NCI-H2029 treated with DMSO at 0.1 percent for 48 hours (cell line): ENCODE measurements around the gene OR10G3.
"Not testable (repeated sequence)": the region's sequence is repeated elsewhere in the genome, so short reads cannot be mapped to it uniquely, and the experiment has no call there.

Source experiments
- DNase-seq: peaks from one replicate; lab custom pipeline; 2025; lab: John Stamatoyannopoulos, UW

OR10G3 gene

GRCh38 chr14:21579976-21580375 is at the start of gene OR10G3:
Gene OR10G3 (minus strand): TSS chr14:21580076. CDS start chr14:21570744, 9,332 bp downstream.
- DNase-seq: no peak

GRCh38 chr14:21626491-21627230 is 46.8 kb upstream of the OR10G3 start:
- no peak for DNase-seq

GRCh38 chr14:21617614-21618013 is 37.7 kb upstream of the OR10G3 start:
- no peak for DNase-seq

DNA sequence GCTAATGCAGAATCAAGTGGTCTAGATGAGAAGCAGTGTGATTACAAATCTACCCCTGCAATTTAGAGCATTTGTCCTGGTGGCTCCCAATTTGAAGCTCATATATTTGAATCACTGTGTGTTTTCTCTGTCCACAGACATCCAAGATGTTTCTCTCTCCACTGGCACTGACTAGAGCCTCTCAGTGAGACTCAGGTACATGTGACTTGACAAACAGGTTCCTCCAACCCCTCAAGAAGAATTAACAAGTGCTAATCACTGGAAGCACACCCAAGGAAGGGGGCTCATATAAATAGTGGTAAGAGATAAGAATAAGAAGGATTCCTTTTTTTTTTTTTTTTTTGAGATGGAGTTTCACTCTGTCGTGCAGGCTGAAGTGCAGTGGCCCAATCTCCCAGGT is 34.4 kb upstream of the OR10G3 start:
- no peak for DNase-seq

DNA sequence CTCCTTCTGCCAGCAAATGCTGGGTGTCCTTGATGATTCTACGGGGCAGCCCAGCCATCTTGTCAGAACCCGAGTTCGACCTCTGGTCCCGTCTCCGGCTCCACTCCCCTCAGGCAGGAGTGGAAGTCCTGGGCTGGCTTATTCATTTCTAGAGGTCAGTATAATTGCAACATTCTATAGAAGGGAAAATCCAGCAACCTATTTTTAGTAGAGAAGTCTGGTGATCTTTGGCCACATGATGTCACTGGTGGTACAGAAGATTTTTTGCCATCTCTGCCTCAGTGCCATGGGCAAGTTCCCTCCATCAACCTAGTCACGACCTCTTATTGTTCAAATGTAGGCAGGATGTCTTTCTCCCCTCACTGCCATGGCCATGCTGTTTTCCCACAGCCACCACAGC is 32.4 kb upstream of the OR10G3 start:
- DNase-seq: no peak

GRCh38 chr14:21602181-21602580 is 22.3 kb upstream of the OR10G3 start:
- DNase-seq: not testable (repeated sequence)

DNA sequence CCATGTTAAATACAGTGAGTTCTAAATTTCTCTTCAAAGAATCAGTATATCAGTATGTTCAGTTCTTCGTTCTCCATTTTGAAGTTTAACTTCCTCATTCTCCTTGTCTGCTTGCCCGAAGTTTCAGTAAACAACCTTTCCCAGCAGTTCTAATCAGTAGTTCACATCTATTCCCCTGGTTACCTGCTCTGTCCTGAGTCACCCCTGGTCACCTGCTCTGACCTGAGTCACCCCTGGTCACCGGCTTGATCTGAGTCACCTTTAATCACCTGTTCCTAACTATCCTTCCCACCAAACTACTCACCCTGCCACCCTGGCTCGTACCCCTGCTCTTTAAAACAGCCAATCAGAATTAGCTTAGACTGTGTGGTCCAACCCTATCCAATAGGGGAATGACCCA is 9.4 kb upstream of the OR10G3 start:
- no peak for DNase-seq

GRCh38 chr14:21575661-21576060 is 4.2 kb downstream of the OR10G3 start:
- no peak for DNase-seq

DNA sequence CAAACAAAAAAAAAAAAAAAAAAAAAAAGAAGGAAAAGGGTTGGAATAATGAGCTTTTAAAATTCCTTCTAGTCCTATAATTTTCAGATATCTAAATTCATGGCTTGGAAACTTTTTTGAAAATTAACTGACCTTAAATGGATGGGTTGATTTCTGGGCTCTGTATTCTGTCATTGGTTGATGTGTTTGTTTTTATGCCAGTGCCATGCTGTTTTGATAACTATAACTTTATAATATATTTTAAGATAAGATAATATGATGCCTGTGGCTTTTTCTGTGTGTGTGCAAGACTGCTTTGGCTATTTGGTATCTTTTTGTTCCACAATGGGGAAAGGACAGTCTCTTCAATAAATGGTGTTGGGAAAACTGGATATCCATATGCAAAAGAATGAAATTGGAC is 7.3 kb downstream of the OR10G3 start:
- no peak for DNase-seq

- DNase-seq: no peak
Measured at GRCh38 chr14:21558703-21559170, 21.1 kb downstream of the OR10G3 start.

- peak; percentile 98 for DNase-seq
Measured at GRCh38 chr14:21557084-21557901, 22.6 kb downstream of the OR10G3 start.

DNA sequence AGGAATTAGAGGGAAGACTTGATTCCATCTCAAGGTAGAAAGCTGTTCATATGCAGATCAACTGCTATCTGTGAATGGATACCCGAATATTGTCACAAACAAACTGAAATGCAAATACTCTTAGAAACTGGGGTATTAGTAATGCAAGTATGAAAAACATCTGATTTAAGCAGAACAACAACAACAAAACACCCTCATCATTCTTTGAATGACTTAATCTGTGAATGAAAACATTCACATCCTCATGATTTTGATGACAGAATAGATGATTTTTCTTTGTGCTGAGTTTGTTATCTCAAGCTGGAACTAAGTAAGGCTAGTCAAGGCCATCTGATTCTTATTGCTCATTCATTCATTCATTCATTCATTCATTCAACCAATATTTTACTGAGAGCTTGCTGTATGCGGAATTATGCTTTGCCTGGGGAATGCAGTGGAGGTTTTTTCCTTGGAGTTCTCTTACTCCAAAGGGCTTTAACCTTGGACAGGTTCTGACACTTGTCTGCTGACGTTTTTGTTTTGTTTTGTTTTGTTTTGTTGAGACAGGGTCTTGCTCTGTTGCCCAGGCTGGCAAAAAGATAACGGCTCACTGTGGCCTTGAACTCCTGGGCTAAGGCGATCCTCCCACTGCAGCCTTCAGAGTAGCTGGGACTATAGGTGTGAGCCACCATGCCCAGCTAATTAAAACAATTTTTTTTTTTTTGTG is 23.3 kb downstream of the OR10G3 start:
- DNase-seq: no peak

GRCh38 chr14:21553266-21553665 is 26.6 kb downstream of the OR10G3 start:
- DNase-seq: no peak

GRCh38 chr14:21544588-21544987 is 35.3 kb downstream of the OR10G3 start:
- DNase-seq: not testable (repeated sequence)

DNA sequence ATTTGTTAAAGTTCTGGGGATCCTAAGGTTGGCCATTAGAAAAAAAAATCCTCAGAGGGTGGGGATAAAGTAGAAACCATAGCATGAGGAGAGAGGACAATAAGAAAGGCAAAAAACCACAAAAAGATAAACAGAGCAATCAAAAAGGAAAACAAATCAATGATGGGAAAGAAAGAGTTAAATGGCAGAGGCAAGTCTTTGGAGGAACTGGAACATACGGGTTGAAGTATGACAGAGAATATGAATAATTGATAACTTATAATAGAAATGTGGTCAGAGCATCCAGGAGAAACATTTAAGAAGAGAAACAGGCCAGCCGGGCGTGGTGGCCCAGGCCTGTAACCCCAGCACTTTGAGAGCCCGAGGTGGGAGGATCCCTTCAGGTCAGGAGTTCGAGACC is 35.9 kb downstream of the OR10G3 start:
- no peak for DNase-seq

DNA sequence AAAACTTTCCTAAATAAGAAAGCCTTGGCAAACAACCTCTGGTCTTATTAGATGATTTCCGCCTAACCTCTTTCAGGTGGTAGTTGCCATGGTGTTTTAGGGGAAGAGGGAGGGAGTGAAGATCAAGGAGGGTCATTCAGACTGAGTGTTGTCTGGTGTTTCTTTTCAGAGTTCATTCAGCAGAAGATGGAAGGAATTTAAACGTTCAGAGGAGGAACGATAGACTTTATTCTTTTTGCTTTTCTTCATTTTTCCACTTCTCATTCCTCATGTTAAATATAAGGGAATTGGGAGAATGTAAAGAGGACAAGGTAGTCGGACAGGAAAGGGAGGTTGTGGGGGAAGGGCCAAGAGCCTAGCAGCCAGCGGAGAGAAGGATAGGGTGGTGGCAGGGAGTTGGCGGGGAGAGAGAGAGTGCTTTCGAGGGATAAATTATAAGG is 36.3 kb downstream of the OR10G3 start:
- DNase-seq: no peak

DNA sequence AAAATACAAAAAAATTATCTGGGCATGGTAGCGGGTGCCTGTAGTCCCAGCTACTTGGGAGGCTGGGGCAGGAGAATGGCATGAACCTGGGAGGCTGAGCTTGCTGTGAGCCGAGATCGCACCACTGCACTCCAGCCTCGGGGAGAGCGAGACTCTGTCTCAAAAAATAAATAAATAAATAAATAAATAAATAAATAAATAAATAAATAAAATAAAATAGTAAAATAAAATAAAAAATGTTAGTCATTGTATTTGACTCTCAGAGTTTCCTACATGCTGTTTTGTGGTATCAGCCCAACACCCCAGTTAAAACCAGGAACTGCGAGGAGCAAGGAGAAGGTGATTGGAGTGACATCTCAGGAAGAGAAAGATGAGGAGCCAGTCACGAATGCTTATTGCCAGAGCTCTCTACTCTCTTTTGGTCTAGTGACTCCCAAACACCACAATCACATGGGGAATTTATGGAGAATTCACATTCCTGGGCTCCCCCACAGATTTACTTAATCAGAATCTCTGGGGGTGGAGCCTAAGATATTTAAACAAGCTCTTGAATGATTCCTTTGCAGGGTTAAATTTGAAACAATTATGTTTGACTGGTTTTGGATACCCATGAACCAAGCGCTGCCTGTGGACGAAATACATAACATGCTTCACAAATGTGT is 38.3 kb downstream of the OR10G3 start:
- no peak for DNase-seq

DNA sequence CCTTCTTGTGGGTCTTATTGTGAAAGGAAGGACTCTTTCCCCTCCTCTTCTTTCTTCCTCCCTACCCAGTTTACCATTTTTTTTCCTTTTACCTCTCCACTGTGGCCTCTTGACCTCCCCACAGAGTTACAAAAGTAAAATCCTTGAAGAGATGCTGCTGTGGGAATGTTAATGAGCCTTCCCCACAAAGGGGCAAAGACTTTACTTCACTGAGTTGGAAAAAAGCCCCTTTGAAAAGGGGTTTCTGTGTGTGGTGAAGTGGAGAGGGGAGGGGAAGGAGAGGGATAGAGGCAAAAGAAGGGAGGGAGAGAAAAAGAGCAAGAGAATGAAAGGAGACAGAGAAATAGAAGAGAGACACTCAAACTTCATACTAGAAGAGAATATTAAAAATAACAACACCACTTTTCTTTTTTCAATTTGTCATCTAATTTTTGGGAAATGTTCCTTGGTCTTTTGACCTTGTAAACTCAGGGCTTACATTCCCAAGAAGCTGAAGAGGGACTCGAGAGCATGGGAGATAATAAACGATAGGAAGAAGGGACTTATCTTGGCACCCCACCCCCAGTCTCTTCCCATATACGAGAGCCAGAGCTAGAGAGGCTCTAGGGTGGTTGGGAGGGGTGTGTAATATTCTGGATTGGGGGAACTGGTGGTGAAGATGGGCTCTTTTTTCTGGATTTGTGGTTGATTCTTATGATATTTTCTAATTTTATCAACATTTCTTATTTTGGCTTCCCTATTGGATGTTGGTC is 40.5 kb downstream of the OR10G3 start:
- no peak for DNase-seq

DNA sequence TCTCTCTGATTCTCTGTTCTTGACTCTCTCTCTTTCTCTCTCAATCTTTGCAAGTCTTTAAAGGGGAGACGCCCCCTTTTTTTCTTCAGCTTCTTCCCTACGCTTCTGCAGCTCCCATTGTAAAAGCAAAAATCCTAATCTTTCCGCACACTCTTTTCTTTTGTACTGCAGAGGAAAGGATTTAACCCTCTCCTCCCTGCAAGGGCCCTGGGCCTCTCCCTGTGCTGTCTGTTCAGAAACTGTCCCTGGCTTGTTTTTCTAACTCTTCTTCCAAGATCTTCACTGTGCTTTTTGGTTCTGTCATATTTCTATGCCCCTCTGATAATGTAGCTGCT is 42.8 kb downstream of the OR10G3 start:
- no peak for DNase-seq

- DNase-seq: no peak
Measured at GRCh38 chr14:21536418-21537089, 43.3 kb downstream of the OR10G3 start.
